Left ventricle myocardium superior (tissue), 1 donor: ENCODE measurements around the gene ATP5PO. TPM values are rescaled to one million over a fixed set of nuclear protein-coding genes. Genes with fewer than 3 reads are reported as not detected.
"Not testable (repeated sequence)": the region's sequence is repeated elsewhere in the genome, so short reads cannot be mapped to it uniquely, and the experiment has no call there.

Experiments
- ATAC-seq: fragments of 200-7000 bp; cut with Tn5 transposase; one replicate; pipeline ENCODE4 v1.9.1; 2020; ENCODE audit warnings: mild to moderate bottlenecking, moderate library complexity
- DNase-seq: peaks from one replicate; pipeline ENCODE4 v3.0.0-alpha.2; 2020
- intact Hi-C: fragments of 100-400 bp; cut with micrococcal nuclease; formaldehyde crosslinking; loops from one replicate; pipeline ENCODE4 v1.11.0; 2022
- total RNA-seq: library from RNA; stranded (reverse); fragmentation: NEBNext Ultra II Directional; extraction: Animal tissue kit (Norgen Biotek cat#: 25700); gene quantifications from one replicate; pipeline ENCODE4 v1.2.1, GENCODE V29; 2021
- donor health status: DM: no; HTN: yes; CAD: no; lungs with severe emphysema.

ATP5PO gene
- total RNA-seq, 1 donor from 2014 or later = 850 TPM

DNA sequence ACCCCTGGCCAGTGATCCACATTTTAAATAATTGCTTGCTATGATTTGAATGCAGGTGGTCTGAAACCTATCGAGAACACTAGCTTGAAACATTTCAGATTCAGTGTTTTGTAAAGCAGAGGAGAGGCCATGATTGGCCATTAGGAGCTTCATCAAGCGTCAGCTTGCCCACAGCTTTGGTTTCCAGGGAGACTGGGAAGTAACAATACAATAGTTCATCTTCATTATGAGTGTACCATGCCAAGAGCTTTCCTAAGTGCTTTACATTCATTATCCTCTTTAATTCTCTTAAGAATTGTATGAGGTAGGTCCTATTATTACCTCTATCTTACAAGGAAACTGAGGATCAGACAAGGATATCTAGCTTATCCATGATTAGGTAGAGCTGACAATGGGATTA is 27.7 kb upstream of the ATP5PO start:
- intact Hi-C loops = no loop called here
- ATAC-seq (no peak), DNase-seq (no peak)

DNA sequence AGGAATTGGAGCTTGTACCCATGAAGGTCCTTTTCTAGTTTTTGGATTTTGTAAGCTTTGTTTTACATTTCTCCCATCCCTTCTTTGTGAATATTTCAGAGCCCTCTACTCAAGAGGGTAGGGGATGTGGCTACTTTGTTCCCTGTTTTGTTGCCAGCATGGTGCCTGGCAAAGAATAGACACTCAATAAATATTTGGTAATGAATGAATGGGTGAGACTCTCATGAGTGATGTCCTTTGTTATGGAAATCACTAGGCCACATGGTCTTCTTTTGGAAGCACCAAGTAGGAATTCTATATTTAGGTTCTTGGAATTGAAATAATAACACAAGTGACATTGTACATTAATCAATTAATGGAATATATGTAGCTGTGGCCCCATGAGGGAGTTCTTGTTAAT is 26.8 kb upstream of the ATP5PO start:
- intact Hi-C loops = no loop called here
- no peak for ATAC-seq
- no peak for DNase-seq

DNA sequence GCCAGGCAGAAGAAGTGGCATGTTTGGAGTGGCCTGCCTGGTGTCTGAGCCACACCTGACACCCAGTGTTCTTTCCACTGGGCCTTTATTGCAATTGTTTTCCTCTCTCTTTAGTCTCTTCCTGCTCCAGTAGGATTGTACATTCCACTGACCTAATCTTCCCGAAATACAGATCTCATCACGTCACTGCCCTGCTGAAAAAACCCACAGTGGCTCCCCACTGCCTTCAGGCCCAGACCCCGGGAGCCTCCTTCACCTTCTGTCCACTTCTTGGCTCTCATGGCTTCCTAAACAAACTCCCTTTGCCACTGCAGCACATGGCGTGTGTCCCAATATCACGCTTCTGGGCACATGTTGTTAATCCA is 25.3 kb upstream of the ATP5PO start:
- DNase-seq = no peak
- ATAC-seq = no peak
- intact Hi-C loops = no loop called here

DNA sequence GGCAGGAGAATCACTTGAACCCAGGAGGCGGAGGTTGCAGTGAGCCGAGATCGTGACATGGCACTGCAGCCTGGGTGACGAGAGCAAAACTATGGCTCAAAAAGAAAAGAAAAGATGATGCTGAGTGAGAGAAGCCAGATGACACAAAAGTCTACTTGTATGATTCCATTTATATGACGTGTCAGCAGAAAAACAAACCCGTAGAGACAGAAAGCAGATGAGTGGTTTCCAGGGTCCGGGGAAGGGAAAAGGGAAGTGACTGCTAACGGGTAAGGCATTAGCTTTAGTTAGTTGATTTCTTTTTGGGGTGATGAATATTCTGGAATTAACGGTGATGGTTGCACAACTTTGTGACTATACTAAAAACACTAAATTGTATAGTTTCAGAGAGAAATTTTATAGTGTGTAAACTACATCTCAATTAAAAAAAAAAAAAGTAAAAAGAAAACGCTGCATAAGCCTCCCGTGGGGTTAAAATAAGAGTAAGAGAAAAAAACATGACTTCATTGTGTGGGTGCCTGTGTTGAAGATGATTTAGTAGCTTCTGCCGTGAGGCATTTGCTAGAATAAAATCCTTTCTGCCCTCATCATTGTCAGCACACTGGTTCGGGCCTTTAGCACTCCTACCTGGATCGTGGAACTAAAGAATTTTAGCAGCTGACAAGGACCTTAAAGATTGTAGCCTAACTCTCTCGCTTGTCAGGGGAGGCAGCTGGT is 24.7 kb upstream of the ATP5PO start:
- no peak for DNase-seq
- no peak for ATAC-seq
- intact Hi-C loops = no loop called here

DNA sequence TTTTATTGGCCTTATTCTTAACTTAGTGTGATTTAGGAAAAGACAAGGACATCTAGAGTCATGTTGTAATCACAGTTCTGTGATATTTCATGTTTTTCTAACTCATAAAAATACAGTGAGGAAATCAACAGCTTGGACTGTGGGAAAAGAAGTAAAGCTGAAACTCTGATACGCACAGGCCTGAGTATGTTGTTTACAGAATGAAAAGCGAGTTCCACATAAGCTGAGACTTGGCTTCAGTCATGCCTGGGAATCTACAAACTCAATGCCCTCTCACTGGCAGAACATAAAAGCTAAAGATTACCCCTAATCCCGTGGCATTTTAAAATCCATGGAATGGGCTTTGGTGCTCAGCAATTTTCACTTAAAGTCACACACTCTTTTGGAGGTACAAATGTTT is 23.6 kb upstream of the ATP5PO start:
- no peak for DNase-seq
- ATAC-seq = no peak
- intact Hi-C loops = loop anchor here (10.0 kb wide), 1 partner anchor 136 kb away; the partner anchor contains the start of genes MRPS6 and SLC5A3

DNA sequence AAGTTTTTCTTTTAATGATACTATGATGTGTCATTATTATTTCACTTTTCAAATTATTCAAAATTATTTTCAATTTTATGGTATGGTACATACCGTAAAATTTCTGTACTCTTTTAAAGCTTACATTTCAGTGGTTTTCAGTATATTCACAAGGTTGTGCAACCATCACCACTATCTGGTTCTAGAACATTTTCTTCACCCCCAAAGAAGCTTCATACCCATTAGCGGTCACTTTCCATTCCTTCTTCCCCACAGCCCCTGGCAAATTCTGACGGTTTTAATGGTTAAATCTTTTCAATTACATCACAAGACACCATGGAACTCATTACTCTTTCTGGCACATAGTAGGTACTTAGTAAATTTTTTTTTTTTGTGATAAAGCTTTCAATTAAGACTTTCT is 22.8 kb upstream of the ATP5PO start:
- ATAC-seq = no peak
- intact Hi-C loops = loop anchor here (10.0 kb wide), 1 partner anchor 136 kb away; the partner anchor contains the start of genes MRPS6 and SLC5A3
- no peak for DNase-seq

DNA sequence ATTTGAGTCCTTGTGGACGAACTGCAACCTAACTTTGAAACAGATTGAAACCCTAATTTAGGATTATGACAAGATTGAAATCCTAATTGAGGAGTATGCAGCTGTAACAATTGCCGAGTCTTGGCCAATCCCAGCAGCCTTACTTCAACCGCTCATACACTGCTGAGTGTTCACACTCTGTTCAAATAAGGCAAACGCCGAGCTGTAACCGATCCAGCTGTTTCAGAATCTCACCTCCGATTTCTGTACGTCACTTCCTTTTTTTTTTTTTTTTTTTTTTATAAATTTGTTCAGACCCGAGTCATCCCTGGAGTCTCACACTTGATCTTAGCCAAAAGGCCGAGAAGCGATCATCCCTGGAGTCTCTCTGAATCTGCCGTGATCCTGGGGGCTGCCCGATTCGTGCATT is 22.3 kb upstream of the ATP5PO start:
- no peak for DNase-seq
- intact Hi-C loops = loop anchor here (10.0 kb wide), 1 partner anchor 137 kb away; the partner anchor contains the start of genes MRPS6 and SLC5A3
- no peak for ATAC-seq

DNA sequence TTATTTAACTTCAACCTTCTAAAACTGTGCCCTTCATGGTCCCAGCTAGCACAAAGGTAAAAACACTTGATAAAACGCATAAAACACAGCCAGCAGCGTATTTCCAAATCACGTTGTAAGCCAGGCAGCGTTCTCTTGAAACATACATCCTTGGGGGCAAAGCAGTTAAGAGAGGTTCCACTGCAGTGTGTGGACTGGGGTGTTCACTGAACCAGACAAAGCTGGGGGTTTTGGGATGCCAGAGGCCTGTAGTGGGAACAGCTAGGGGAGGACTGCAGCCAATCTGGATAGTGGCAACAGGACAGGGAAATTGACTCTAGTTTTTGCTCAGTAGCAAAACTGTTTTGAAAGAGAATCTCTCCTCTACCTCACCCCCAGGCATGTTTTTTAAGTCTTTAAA is 21.5 kb upstream of the ATP5PO start:
- intact Hi-C loops = loop anchor here (10.0 kb wide), 1 partner anchor 138 kb away; the partner anchor contains the start of genes MRPS6 and SLC5A3

DNA sequence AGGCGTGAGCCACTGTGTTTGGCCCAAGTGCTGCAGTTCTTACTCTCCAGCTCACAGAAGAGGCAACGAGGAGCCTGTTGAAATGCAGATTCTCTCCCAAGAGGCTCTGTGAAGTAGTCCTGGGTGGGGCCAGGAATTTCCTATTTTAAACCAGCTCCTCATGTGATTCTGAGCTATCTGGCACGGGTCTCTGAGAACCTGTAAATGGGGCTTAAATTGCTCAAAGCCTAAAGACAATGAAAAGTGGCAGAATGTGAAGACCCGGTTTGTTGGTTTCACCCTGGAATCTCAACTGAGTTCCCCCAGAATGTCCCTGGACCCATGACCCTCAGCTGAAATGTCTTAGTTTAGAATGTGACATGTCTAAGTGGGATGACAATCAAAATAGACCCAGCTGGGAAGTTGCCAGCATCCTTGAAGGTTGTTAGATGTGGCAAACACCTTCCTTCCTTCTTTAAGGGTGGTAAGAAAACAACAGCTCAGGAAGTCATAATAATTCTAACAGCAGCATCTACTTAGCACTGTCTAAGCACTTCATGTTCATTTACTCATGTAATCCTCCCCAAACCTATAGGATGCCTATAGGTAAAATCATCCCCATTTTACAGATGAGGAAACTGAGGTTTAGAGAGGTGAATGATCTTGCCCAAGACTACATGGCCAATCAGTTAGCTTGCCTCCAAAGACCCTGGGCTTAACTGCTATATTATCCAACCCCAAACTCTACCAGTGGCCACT is 20.9 kb upstream of the ATP5PO start:
- DNase-seq (no peak), ATAC-seq (peak; percentile 21)
- intact Hi-C loops = loop anchor here (10.0 kb wide), 1 partner anchor 138 kb away; the partner anchor contains the start of genes MRPS6 and SLC5A3

More for the DNA sequence above, 21.5 kb upstream of the ATP5PO start:
- DNase-seq (no peak), ATAC-seq (no peak)

DNA sequence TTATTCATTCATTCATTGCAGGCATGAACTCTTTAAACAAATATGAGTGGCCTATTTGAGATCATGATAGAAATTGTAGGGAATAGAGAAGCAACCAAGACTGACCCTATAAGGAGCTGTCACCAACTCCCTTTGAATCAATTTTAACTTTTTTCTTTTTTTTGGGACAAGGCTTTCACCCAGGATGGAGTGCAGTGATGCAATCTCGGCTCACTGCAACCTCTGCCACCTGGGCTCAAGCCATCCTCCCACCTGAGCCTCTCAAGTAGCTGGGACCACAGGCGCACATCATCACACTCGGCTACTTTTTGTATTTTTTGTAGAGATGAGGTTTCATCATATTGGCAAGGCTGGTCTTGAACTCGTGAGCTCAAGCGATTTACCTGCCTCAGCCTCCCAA is 17.1 kb upstream of the ATP5PO start:
- DNase-seq = no peak
- intact Hi-C loops = loop anchor here (10.0 kb wide), 1 partner anchor 142 kb away; the partner anchor contains the start of genes MRPS6 and SLC5A3
- ATAC-seq = no peak

DNA sequence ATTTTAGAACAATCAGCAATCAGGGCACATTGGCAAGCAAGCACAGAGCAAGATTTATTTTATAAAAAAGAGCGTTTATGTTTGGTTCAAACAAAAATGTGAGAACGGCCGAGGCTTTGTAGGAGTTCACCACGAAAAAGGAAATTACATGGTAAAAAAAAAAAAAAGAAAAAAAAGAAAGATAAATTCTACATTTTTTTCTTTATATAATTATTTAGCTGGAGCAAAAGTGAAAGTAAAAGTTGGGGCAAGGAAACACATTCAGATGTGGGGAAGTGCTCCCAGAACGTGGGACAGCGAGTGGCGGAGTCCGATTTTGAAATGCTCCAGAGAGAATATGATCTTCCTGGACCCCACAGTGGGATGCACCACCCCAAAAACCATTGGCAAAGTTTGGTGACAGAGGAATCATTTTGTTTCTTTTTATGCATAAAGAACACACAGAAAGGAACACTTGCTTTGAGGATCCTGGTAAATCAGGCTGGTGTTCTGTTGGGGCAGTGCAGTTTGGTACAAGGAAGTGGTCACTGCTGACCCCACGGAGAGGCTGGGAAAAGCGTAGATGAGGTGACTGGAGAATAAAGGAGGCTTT is 16.3 kb upstream of the ATP5PO start:
- intact Hi-C loops = loop anchor here (10.0 kb wide), 1 partner anchor 143 kb away; the partner anchor contains the start of genes MRPS6 and SLC5A3
- DNase-seq = no peak

DNA sequence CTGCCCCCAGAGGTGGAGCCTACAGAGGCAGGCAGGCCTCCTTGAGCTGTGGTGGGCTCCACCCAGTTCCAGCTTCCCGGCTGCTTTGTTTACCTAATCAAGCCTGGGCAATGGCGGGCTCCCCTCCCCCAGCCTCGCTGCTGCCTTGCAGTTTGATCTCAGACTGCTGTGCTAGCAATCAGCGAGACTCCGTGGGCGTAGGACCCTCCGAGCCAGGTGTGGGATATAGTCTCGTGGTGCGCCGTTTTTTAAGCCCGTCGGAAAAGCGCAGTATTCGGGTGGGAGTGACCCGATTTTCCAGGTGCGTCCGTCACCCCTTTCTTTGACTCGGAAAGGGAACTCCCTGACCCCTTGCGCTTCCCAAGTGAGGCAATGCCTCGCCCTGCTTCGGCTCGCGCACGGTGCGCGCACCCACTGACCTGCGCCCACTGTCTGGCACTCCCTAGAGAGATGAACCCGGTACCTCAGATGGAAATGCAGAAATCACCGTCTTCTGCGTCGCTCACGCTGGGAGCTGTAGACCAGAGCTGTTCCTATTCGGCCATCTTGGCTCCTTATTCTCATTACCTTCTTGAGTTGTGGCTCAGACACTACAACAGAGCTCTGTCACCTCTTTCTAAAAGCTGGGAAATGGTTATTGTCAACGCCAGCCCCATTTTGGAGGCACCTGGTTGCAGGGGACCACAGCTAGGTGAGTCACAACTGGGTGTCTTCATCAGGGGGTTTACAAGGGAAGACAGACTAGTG is 15.6 kb upstream of the ATP5PO start:
- intact Hi-C loops = loop anchor here (10.0 kb wide), 1 partner anchor 144 kb away; the partner anchor contains the start of genes MRPS6 and SLC5A3
- peak; percentile 14 for ATAC-seq

More for the DNA sequence above, 16.3 kb upstream of the ATP5PO start:
- ATAC-seq = peak; percentile 65

DNA sequence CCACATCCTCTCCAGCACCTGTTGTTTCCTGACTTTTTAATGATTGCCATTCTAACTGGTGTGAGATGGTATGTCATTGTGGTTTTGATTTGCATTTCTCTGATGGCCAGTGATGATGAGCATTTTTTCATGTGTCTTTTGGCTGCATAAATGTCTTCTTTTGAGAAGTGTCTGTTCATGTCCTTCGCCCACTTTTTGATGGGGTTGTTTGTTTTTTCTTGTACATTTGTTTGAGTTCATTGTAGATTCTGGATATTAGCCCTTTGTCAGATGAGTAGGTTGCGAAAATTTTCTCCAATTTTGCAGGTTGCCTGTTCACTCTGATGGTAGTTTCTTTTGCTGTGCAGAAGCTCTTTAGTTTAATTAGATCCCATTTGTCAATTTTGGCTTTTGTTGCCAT is 10.6 kb upstream of the ATP5PO start:
- intact Hi-C loops = loop anchor here (10.0 kb wide), 1 partner anchor 279 kb away; no protein-coding TSS in a partner anchor

More for the DNA sequence above, 15.6 kb upstream of the ATP5PO start:
- DNase-seq = not testable (repeated sequence)

DNA sequence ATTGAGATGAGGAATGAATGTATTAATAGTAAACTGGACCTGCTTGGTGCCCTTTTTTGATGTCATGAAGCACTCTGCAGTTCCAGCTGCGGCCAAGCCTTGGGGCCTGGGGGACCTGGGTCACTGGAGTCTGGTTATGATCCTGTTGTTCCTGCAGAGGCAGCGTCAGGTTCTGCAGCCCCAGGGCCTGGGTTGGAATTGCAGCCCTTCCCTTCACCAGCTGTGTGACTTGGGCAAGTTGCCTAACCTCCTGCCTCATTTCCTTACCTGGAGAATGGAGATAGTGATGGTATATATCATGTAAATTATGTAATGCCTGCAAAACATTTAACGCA is 9.1 kb upstream of the ATP5PO start:
- intact Hi-C loops = loop anchor here (10.0 kb wide), 1 partner anchor 280 kb away; no protein-coding TSS in a partner anchor
- ATAC-seq = peak; percentile 23
- no peak for DNase-seq

More for the DNA sequence above, 10.6 kb upstream of the ATP5PO start:
- ATAC-seq, DNase-seq: not testable (repeated sequence)

DNA sequence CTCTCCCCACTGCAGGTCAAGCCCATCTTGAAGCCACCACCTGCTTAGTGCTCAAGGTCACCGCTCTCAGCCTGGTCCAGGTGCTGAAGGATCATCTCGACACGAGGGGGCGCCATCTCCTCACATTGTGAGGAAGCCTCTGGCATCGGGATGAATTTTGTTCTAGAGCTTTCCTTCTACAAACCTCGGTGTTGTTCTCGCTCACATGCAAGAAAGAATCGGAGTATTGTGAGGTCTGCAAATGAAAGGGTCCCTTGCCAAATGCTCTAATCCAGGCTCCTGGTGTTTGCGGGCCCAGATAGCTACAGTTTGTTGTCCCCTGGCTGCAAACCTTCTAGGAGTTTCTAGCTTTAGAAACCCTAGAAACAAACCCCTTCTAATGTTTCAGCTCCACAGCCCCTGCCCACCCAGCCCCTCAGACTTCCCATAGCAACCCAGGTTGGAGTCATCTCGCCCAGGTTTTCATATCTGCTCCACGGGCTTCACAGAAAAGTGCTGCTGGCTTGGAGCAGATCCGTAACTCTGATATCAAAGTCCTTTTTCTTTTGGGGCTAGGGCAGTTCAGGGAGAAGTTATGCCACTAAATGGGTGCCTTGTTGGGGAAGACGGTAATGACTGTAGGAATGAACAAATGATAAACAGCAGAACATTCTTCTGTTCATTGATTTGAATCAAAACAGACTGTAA is 8.6 kb upstream of the ATP5PO start:
- intact Hi-C loops = loop anchor here (10.0 kb wide), 1 partner anchor 281 kb away; no protein-coding TSS in a partner anchor
- peak; percentile 91 for DNase-seq
- peak; percentile 97 for ATAC-seq

DNA sequence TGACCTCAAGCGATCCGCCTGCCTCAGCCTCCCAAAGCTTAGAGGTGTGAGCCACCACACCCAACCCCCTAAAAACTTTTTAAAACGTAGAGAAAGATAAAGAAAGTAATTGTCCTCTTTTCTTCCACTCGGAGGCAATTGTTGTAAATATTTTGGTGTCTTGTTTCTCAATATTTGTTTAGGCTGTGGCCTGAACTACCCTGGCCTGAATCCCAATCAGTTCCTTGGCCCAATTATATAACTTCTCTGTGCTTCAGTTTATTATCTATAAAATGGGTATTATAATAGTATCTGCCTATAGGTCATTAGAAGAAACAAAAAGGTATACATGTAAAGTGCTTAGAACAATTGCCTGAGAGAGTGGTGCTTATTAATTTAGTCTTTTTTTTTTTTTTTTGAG is 1.8 kb upstream of the ATP5PO start:
- ATAC-seq (no peak), DNase-seq (no peak)
- intact Hi-C loops = loop anchor here (5.0 kb wide), 1 partner anchor 430 kb away; no protein-coding TSS in a partner anchor

DNA sequence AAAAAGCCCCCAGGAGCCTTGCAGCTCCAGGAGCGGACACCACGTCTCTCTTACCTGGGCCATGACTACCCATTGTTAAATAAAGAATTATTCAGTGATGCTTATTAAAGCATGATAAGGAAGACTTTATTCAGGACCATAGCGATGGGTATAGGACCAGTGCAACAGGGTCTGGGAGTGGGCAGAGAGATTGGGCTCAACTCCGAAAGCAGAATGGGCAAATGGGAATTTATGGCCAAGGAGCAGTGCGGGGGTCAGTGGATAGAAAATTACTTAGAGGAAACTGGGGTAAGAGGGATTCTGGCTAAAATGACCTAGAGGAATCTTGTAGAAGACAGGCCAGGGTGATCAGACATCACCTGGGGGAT is 580 bp upstream of the ATP5PO start:
- DNase-seq (no peak), ATAC-seq (peak; percentile 3)
- intact Hi-C loops = loop anchor here (5.0 kb wide), 1 partner anchor 431 kb away; no protein-coding TSS in a partner anchor

DNA sequence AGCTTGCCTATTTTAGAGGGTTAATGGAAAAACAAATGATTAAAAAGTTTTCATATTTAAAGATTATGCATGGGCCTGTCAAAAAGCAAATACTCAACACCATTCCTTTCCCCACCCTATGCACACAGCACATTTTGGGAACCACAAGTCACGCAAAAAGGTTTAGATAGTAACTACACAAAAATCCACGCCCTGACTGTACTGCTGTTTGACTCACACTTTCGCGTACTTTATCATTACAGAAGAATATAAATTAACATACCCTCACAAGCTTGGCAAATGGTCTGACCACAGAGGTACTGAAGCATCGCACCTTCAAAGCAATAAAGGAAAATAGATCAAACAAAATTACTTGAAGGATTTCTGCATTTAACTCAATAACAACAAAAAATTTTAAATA is 1.4 kb downstream of the ATP5PO start:
- DNase-seq = no peak
- intact Hi-C loops = no loop called here

More for the DNA sequence above, 1.4 kb downstream of the ATP5PO start:
- ATAC-seq = no peak
